Measurements from ENCODE around the gene SPON2. TPM values are rescaled to one million over a fixed set of nuclear protein-coding genes. Genes with fewer than 3 reads are reported as not detected.
"Not testable (repeated sequence)": the region's sequence is repeated elsewhere in the genome, so short reads cannot be mapped to it uniquely, and the experiment has no call there.

Gene SPON2
- total RNA-seq, 3 donors from 2014 or later (not counting 1 experiment from before 2014, with no cell fraction given) = 1,124 to 1,574 (median 1,339) TPM

DNA sequence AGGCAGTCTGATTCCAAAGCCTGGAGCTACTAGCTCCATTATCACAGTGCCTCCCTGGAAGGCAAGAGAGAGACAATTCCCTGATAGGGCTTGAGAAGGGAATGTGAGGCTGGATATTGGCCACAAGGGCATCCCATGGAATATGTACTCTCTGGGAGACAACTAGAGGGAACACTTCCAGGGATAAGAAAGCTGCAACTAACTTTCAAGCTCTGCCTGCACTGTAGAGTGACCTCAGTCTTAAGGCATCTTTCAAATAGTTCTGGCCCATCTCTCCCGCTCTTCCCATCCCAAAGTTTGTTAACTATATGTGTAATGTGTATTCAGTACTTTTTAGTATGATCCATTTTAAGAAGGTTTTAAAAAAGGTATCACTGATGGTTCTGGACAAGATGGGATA is 45.9 kb downstream of the SPON2 start:
- Histone ChIP-seq H3K36me3 (ENCODE audit: control insufficient read depth, insufficient read depth, low read length) (no peaks in the 10 kb centered on the region), H3K4me1 (ENCODE audit: control insufficient read depth, insufficient read depth, low read length) (peaks cover 7% of the 10 kb centered on the region), H3K9me3 (ENCODE audit: control insufficient read depth, insufficient read depth, low read length) (no peaks in the 10 kb centered on the region), H3K4me3 (ENCODE audit: low read length) (no peak overlapping the region), H3K27me3 (ENCODE audit: control insufficient read depth, insufficient read depth, low read length) (no peaks in the 10 kb centered on the region), H3K27ac (ENCODE audit: low read length) (no peak overlapping the region)
- Mint-ChIP-seq H3K27me3 (ENCODE audit: low read depth in 2 of 2) (peaks cover 0 to 13% of the 10 kb centered on the region in 2 donors), H3K36me3 (no peaks in the 10 kb centered on the region), H3K4me1 (peaks cover 0 to 6% of the 10 kb centered on the region in 2 donors), H3K9me3 (no peaks in the 10 kb centered on the region), H3K4me3 (no peak overlapping the region), H3K27ac (no peak overlapping the region)
- intact Hi-C loops (cut with micrococcal nuclease) = no loop called here
- ATAC-seq = no peak
- TF ChIP-seq, protein P1, sequence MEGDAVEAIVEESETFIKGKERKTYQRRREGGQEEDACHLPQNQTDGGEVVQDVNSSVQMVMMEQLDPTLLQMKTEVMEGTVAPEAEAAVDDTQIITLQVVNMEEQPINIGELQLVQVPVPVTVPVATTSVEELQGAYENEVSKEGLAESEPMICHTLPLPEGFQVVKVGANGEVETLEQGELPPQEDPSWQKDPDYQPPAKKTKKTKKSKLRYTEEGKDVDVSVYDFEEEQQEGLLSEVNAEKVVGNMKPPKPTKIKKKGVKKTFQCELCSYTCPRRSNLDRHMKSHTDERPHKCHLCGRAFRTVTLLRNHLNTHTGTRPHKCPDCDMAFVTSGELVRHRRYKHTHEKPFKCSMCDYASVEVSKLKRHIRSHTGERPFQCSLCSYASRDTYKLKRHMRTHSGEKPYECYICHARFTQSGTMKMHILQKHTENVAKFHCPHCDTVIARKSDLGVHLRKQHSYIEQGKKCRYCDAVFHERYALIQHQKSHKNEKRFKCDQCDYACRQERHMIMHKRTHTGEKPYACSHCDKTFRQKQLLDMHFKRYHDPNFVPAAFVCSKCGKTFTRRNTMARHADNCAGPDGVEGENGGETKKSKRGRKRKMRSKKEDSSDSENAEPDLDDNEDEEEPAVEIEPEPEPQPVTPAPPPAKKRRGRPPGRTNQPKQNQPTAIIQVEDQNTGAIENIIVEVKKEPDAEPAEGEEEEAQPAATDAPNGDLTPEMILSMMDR (IDR thresholded peaks at IDR 0.05) = no peak
- no peak for DNase-seq
- WGBS (ENCODE audit: insufficient coverage) = no CpG with 5 or more reads among the region's 1 CpG

DNA sequence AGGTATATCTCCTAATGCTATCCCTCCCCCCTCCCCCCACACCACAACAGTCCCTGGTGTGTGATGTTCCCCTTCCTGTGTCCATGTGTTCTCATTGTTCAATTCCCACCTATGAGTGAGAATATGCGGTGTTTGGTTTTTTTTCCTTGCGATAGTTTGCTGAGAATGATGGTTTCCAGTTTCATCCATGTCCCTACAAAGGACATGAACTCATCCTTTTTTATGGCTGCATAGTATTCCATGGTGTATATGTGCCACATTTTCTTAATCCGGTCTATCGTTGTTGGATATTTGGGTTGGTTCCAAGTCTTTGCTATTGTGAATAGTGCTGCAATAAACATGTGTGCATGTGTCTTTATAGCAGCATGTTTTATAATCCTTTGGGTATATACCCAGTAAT is 46.9 kb downstream of the SPON2 start:
- H3K4me3 Mint-ChIP-seq; H3K4me1 ChIP-seq (ENCODE audit: control insufficient read depth, insufficient read depth, low read length); H3K4me1 Mint-ChIP-seq; H3K27me3 ChIP-seq (ENCODE audit: control insufficient read depth, insufficient read depth, low read length); H3K27ac ChIP-seq (ENCODE audit: low read length); H3K9me3 ChIP-seq (ENCODE audit: control insufficient read depth, insufficient read depth, low read length); ATAC-seq; intact Hi-C loops (cut with micrococcal nuclease); H3K36me3 ChIP-seq (ENCODE audit: control insufficient read depth, insufficient read depth, low read length); H3K27ac Mint-ChIP-seq; H3K36me3 Mint-ChIP-seq; DNase-seq; H3K9me3 Mint-ChIP-seq; H3K4me3 ChIP-seq (ENCODE audit: low read length): not testable (repeated sequence)
- WGBS (ENCODE audit: insufficient coverage) = 100% methylated on average over 2 of the region's 4 CpGs
- H3K27me3 Mint-ChIP-seq (ENCODE audit: low read depth in 2 of 2) = peaks cover 0 to 13% of the 10 kb centered on the region in 2 donors

DNA sequence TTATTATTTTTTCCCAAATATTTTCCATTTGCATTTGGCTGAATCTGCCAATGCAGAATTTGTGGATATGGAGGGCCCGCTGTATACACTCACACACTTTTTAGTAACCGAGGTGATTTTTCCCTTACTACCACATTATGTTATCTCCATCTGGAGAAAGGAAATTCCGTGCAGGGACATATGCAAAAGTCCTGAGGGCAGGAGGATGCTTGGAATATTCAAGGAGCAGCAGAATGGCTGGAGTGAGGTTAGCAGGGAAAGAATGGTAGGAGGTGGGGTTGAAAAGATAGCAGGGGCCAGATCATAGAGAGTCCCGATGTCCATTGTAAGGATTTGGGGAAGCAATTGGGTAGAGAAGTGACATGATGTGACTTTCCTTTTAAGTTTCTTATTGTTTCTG is 47.6 kb downstream of the SPON2 start:
- H3K4me3 Mint-ChIP-seq = no peak overlapping the region
- H3K9me3 Mint-ChIP-seq = no peaks in the 10 kb centered on the region
- 90% methylated on average over 4 of the region's 4 CpGs for WGBS (ENCODE audit: insufficient coverage)
- no peaks in the 10 kb centered on the region for H3K36me3 Mint-ChIP-seq
- TF ChIP-seq, protein P1 (IDR thresholded peaks at IDR 0.05) = no peak
- DNase-seq = no peak
- ATAC-seq = no peak
- Histone ChIP-seq H3K27ac (ENCODE audit: low read length) (no peak overlapping the region), H3K27me3 (ENCODE audit: control insufficient read depth, insufficient read depth, low read length) (no peaks in the 10 kb centered on the region), H3K4me3 (ENCODE audit: low read length) (no peak overlapping the region), H3K9me3 (ENCODE audit: control insufficient read depth, insufficient read depth, low read length) (no peaks in the 10 kb centered on the region), H3K36me3 (ENCODE audit: control insufficient read depth, insufficient read depth, low read length) (no peaks in the 10 kb centered on the region), H3K4me1 (ENCODE audit: control insufficient read depth, insufficient read depth, low read length) (no peaks in the 10 kb centered on the region)
- H3K27ac Mint-ChIP-seq = no peak overlapping the region
- intact Hi-C loops (cut with micrococcal nuclease) = no loop called here
- no peaks in the 10 kb centered on the region for H3K4me1 Mint-ChIP-seq
- peaks cover 0 to 10% of the 10 kb centered on the region in 2 donors for H3K27me3 Mint-ChIP-seq (ENCODE audit: low read depth in 2 of 2)

DNA sequence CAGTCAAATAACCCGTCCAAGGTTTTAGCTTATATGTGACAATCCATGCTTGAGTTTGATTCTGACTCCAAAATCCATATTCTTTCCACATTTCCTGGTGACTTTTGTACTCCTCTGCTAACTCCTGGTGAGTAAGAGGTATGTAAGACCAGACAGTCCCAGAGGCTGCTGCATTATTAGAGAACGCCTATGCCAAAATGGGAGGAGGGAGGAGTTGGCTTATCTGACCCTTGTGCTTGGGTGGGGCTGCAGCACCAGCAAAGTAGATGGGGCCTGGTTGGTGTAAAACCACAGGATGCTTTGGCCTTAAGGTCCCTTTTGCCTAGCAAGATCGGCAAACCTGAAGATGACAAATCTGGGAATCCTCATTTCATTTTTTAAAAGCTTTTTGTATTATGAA is 49.9 kb downstream of the SPON2 start:
- no peaks in the 10 kb centered on the region for H3K9me3 Mint-ChIP-seq
- H3K4me3 Mint-ChIP-seq = no peak overlapping the region
- H3K27me3 Mint-ChIP-seq (ENCODE audit: low read depth in 2 of 2) = peaks cover 2 to 9% of the 10 kb centered on the region in 2 donors
- H3K4me1 ChIP-seq (ENCODE audit: control insufficient read depth, insufficient read depth, low read length) = no peaks in the 10 kb centered on the region
- H3K36me3 Mint-ChIP-seq = no peaks in the 10 kb centered on the region
- no peak overlapping the region for H3K4me3 ChIP-seq (ENCODE audit: low read length)
- peaks cover under 1% of the 10 kb centered on the region for H3K27me3 ChIP-seq (ENCODE audit: control insufficient read depth, insufficient read depth, low read length)
- DNase-seq (no peak), ATAC-seq (no peak)
- intact Hi-C loops (cut with micrococcal nuclease) = no loop called here
- no peak overlapping the region for H3K27ac ChIP-seq (ENCODE audit: low read length)
- TF ChIP-seq, protein P1 (IDR thresholded peaks at IDR 0.05) = no peak
- no peaks in the 10 kb centered on the region for H3K36me3 ChIP-seq (ENCODE audit: control insufficient read depth, insufficient read depth, low read length)
- no peak overlapping the region for H3K27ac Mint-ChIP-seq
- H3K9me3 ChIP-seq (ENCODE audit: control insufficient read depth, insufficient read depth, low read length) = no peaks in the 10 kb centered on the region
- WGBS (ENCODE audit: insufficient coverage) = 95% methylated on average over 2 of the region's 3 CpGs
- peaks cover 0 to 5% of the 10 kb centered on the region in 2 donors for H3K4me1 Mint-ChIP-seq

Other genes starting within 250 kb of the SPON2 start
- 100 to 1,000 TPM; 349 to 358 (median 349) TPM for gene GAK, start 240.3 kb downstream of the SPON2 start, total RNA-seq
- 10 to 100 TPM; 72.8 to 79.8 (median 73.2) TPM for gene TMEM175, start 240.1 kb downstream of the SPON2 start, total RNA-seq
- 10 to 100 TPM; 64.2 to 79.5 (median 65.2) TPM for gene DGKQ, start 199.0 kb downstream of the SPON2 start, total RNA-seq
- 10 to 100 TPM; 38.7 to 43.6 (median 43.0) TPM for gene IDUA, start 185.5 kb downstream of the SPON2 start, total RNA-seq
- gene SLC26A1, start 179.2 kb downstream of the SPON2 start, total RNA-seq = under 1 TPM; 0.19 to 0.80 (median 0.61) TPM
- gene FGFRL1, start 161.0 kb downstream of the SPON2 start, total RNA-seq = 10 to 100 TPM; 28.0 to 39.8 (median 32.5) TPM
- gene RNF212, start 59.0 kb downstream of the SPON2 start, total RNA-seq = 1 to 10 TPM; 1.0 to 2.0 (median 1.7) TPM
- 100 to 1,000 TPM; 384 to 388 (median 388) TPM for gene CTBP1, start 76.5 kb upstream of the SPON2 start, total RNA-seq
- 10 to 100 TPM; 63.5 to 89.2 (median 64.0) TPM for gene MAEA, start 117.3 kb upstream of the SPON2 start, total RNA-seq
- 10 to 100 TPM; 48.0 to 59.4 (median 56.4) TPM for gene UVSSA, start 174.6 kb upstream of the SPON2 start, total RNA-seq
- gene NKX1-1, start 233.9 kb upstream of the SPON2 start, total RNA-seq = not detected

Measured in natural killer cell (primary cell).